ENCODE measurements around the gene IFT43.

Gene IFT43

GRCh38 chr14:76083796-76084765 is 98.5 kb downstream of the IFT43 start:
- no peak for DNase-seq

GRCh38 chr14:76085358-76085757 is 99.8 kb downstream of the IFT43 start:
- no peak for DNase-seq

GRCh38 chr14:76086636-76087035 is 101.1 kb downstream of the IFT43 start:
- no peak for DNase-seq

GRCh38 chr14:76088326-76088725 is 102.8 kb downstream of the IFT43 start:
- no peak for DNase-seq

- DNase-seq: no peak
These were observed 103.4 kb downstream of the IFT43 start for GRCh38 chr14:76088771-76089571.

GRCh38 chr14:76089575-76089974 is 104.0 kb downstream of the IFT43 start:
- no peak for DNase-seq

- DNase-seq: no peak
These were observed 105.2 kb downstream of the IFT43 start for GRCh38 chr14:76090616-76091391.

- DNase-seq: no peak
These were observed 107.5 kb downstream of the IFT43 start for GRCh38 chr14:76093077-76093476.

GRCh38 chr14:76096257-76096656 is 110.7 kb downstream of the IFT43 start:
- no peak for DNase-seq

GRCh38 chr14:76097547-76097946 is 112.0 kb downstream of the IFT43 start:
- no peak for DNase-seq

- DNase-seq: no peak
These were observed 112.5 kb downstream of the IFT43 start for GRCh38 chr14:76098047-76098446.

GRCh38 chr14:76098916-76099675 is 113.5 kb downstream of the IFT43 start:
- DNase-seq: no peak

GRCh38 chr14:76100236-76100635 is 114.7 kb downstream of the IFT43 start:
- no peak for DNase-seq

GRCh38 chr14:76101391-76102379 is 116.1 kb downstream of the IFT43 start:
- no peak for DNase-seq

- no peak for DNase-seq
These were observed 119.3 kb downstream of the IFT43 start for GRCh38 chr14:76104802-76105355.

GRCh38 chr14:76106188-76106587 is 120.6 kb downstream of the IFT43 start:
- DNase-seq: no peak

- no peak for DNase-seq
These were observed 123.7 kb downstream of the IFT43 start for GRCh38 chr14:76109087-76109880.

GRCh38 chr14:76112889-76113624 is 127.5 kb downstream of the IFT43 start:
- no peak for DNase-seq

GRCh38 chr14:76113691-76114090 is 128.1 kb downstream of the IFT43 start:
- DNase-seq: no peak

Data from bone marrow (tissue), 2 donors.